H1 (cell line): ENCODE data around the gene VEGFC. TPM values are rescaled to one million over a fixed set of nuclear protein-coding genes. Genes with fewer than 3 reads are reported as not detected.

ENCODE experiments used
- CTCF ChIA-PET: fragments of 300-600 bp; sonication (Branson Sonifier 250); formaldehyde crosslinking; loops from one replicate; lab custom pipeline; 2021; ENCODE audit not compliant: partially characterized antibody; lab: Charles Lee
- POLR2A ChIA-PET: fragments of 300-600 bp; sonication (Branson Sonifier 250); formaldehyde crosslinking; loops from one replicate; lab custom pipeline; 2021; ENCODE audit warnings: inconsistent platforms; ENCODE audit not compliant: partially characterized antibody; lab: Charles Lee
- DNase-seq, 2 experiments: peaks; one replicate each; pipeline versions ENCODE4 v3.0.0 to v3.0.0-alpha.2; 2010 to 2022; ENCODE audit warnings: low spot score in 2 of 2, low read depth in 1 of 2, mixed read lengths in 1 of 2
- FAIRE-seq: peaks from 2 replicates; lab custom pipeline; 2011; peaks lifted over from hg19 to GRCh38; lab: Jason Lieb, UNC
- H2AFZ ChIP-seq: 2 replicates; pipeline ENCODE4 v1.8.1; 2012; ENCODE audit warnings: low read length, inconsistent platforms
- H2AK5ac ChIP-seq: 2 replicates; pipeline ENCODE4 v1.6.1; 2013; ENCODE audit warnings: low read depth, low read length
- H2BK120ac ChIP-seq: replicated peaks from 2 replicates; pipeline ENCODE3; 2013; ENCODE audit warnings: low read depth, low read length, inconsistent platforms
- H2BK12ac ChIP-seq: 2 replicates; pipeline ENCODE4 v1.6.1; 2013; ENCODE audit warnings: low read depth, low read length
- H2BK15ac ChIP-seq: 2 replicates; pipeline ENCODE4 v1.6.1; 2013; ENCODE audit warnings: low read length
- H2BK20ac ChIP-seq: 2 replicates; pipeline ENCODE4 v1.6.1; 2013; ENCODE audit warnings: low read length
- H2BK5ac ChIP-seq: 2 replicates; pipeline ENCODE4 v1.6.1; 2013; ENCODE audit warnings: low read depth, low read length
- H3K14ac ChIP-seq: 2 replicates; pipeline ENCODE4 v1.6.1; 2013; ENCODE audit warnings: inconsistent platforms; ENCODE audit not compliant: insufficient read length
- H3K18ac ChIP-seq: 2 replicates; pipeline ENCODE4 v1.6.1; 2013; ENCODE audit warnings: low read length; ENCODE audit errors: extremely low read depth
- H3K23ac ChIP-seq: 2 replicates; pipeline ENCODE4 v1.6.1; 2013; ENCODE audit warnings: inconsistent platforms; ENCODE audit not compliant: insufficient read length
- H3K23me2 ChIP-seq: 2 replicates; pipeline ENCODE4 v1.6.1; 2013; ENCODE audit warnings: low read depth, low read length
- H3K27ac ChIP-seq: 2 replicates; pipeline ENCODE4 v1.6.1; 2011; ENCODE audit warnings: low read depth, low read length, inconsistent platforms
- H3K27me3 ChIP-seq, 4 experiments: replicated peaks in 1 of 4; 1 replicate in 1 of 4; 2 replicates in 3 of 4; pipeline versions ENCODE4 v1.6.1 to v1.8.1; 2011 to 2013; ENCODE audit warnings: low read length in 3 of 4, mild to moderate bottlenecking in 3 of 4, inconsistent platforms in 2 of 4, mixed read lengths in 2 of 4, moderate library complexity in 1 of 4; ENCODE audit not compliant: control insufficient read depth in 3 of 4, insufficient read depth in 3 of 4; ENCODE audit errors: extremely low read depth in 1 of 4
- H3K36me3 ChIP-seq, 4 experiments: 2 replicates each; pipeline versions ENCODE4 v1.6.1 to v1.8.1; 2011 to 2013; ENCODE audit warnings: mild to moderate bottlenecking in 4 of 4, low read length in 3 of 4, moderate library complexity in 2 of 4, control low read depth in 1 of 4, inconsistent platforms in 1 of 4; ENCODE audit not compliant: insufficient read depth in 4 of 4, control insufficient read depth in 2 of 4
- H3K4ac ChIP-seq: replicated peaks from 2 replicates; pipeline ENCODE3; 2013; ENCODE audit warnings: low read length, low read depth, mixed read lengths, inconsistent platforms; ENCODE audit not compliant: insufficient read length
- H3K4me1 ChIP-seq, 4 experiments: replicated peaks in 1 of 4; 1 replicate in 1 of 4; 2 replicates in 3 of 4; pipeline versions ENCODE4 v1.6.1 to v1.8.1; 2011 to 2013; ENCODE audit warnings: low read length in 3 of 4, inconsistent platforms in 2 of 4, mixed read lengths in 1 of 4; ENCODE audit not compliant: insufficient read depth in 4 of 4, control insufficient read depth in 3 of 4
- H3K4me2 ChIP-seq, 2 experiments: 2 replicates each; pipeline versions ENCODE4 v1.6.1 to v1.8.1; 2011 to 2013; ENCODE audit warnings: low read depth in 2 of 2, low read length in 2 of 2, control low read depth in 1 of 2, inconsistent platforms in 1 of 2, mild to moderate bottlenecking in 1 of 2; ENCODE audit not compliant: insufficient read depth in 1 of 2
- H3K4me3 ChIP-seq, 4 experiments: fragments of 200-600, 300-600 bp in 1 of 4; sonication (generic), shearing (Covaris generic), sonication (Bioruptor Twin) in 1 of 4; 2 replicates each; pipeline versions ENCODE4 v1.5.1 to v1.8.1; 2011 to 2016; ENCODE audit warnings: low read length in 4 of 4, low read depth in 3 of 4, control low read depth in 2 of 4, inconsistent platforms in 2 of 4, mild to moderate bottlenecking in 2 of 4, mixed read lengths in 1 of 4, moderate library complexity in 1 of 4; ENCODE audit not compliant: insufficient read depth in 2 of 4; ENCODE audit errors: extremely low read depth in 1 of 4
- H3K56ac ChIP-seq: replicated peaks from 2 replicates; pipeline ENCODE3; 2013; ENCODE audit warnings: low read depth, mild to moderate bottlenecking, mixed read lengths, low read length, inconsistent platforms; ENCODE audit not compliant: insufficient read length
- H3K79me1 ChIP-seq: 2 replicates; pipeline ENCODE4 v1.6.1; 2013; ENCODE audit warnings: low read depth, low read length, control low read depth
- H3K79me2 ChIP-seq, 2 experiments: 2 replicates each; pipeline versions ENCODE4 v1.6.1 to v1.8.1; 2012 to 2013; ENCODE audit warnings: low read length in 2 of 2, mild to moderate bottlenecking in 2 of 2, inconsistent platforms in 1 of 2; ENCODE audit not compliant: insufficient read depth in 2 of 2, control insufficient read depth in 1 of 2
- H3K9ac ChIP-seq, 4 experiments: replicated peaks in 1 of 4; 1 replicate in 1 of 4; 2 replicates in 3 of 4; pipeline versions ENCODE4 v1.6.1 to v1.8.1; 2011 to 2013; ENCODE audit warnings: low read depth in 3 of 4, low read length in 3 of 4, control low read depth in 2 of 4, mild to moderate bottlenecking in 2 of 4, moderate library complexity in 2 of 4, inconsistent platforms in 1 of 4; ENCODE audit errors: extremely low read depth in 1 of 4
- H3K9me3 ChIP-seq, 2 experiments: 2 replicates each; pipeline versions ENCODE4 v1.6.1 to v1.8.1; 2012 to 2013; ENCODE audit warnings: mild to moderate bottlenecking in 2 of 2, moderate library complexity in 2 of 2, control low read depth in 1 of 2, inconsistent platforms in 1 of 2, low read depth in 1 of 2, low read length in 1 of 2, mixed read lengths in 1 of 2; ENCODE audit not compliant: insufficient read depth in 2 of 2
- H4K20me1 ChIP-seq, 2 experiments: replicated peaks in 1 of 2; 2 replicates each; pipeline versions ENCODE3 to v1.8.1; 2011 to 2013; ENCODE audit warnings: inconsistent platforms in 2 of 2, low read length in 2 of 2, mild to moderate bottlenecking in 1 of 2; ENCODE audit not compliant: insufficient read depth in 2 of 2, control insufficient read depth in 1 of 2
- H4K5ac ChIP-seq: 2 replicates; pipeline ENCODE4 v1.6.1; 2013; ENCODE audit warnings: low read length, low read depth, mixed read lengths, inconsistent platforms; ENCODE audit not compliant: insufficient read length
- H4K8ac ChIP-seq: 2 replicates; pipeline ENCODE4 v1.8.0; 2013; ENCODE audit warnings: mild to moderate bottlenecking, moderate library complexity, low read length, inconsistent platforms; ENCODE audit not compliant: insufficient read depth; ENCODE audit errors: extremely low read depth
- H4K91ac ChIP-seq: replicated peaks from 2 replicates; pipeline ENCODE3; 2013; ENCODE audit warnings: low read length, mixed read lengths, inconsistent platforms; ENCODE audit not compliant: insufficient read length
- SIN3A ChIP-seq, 2 experiments: IDR thresholded peaks in 1 of 2; conservative IDR thresholded peaks in 1 of 2; 2 replicates each; pipeline ENCODE4 v1.6.1; 2011 to 2012; ENCODE audit warnings: low read length in 2 of 2, improper control_type of control experiment in 1 of 2, low read depth in 1 of 2, mild to moderate bottlenecking in 1 of 2
- WGBS, 2 experiments: shearing (Covaris generic) in 1 of 2; methylation state at CpG; one replicate each; pipeline versions ENCODE4 v1.1.6 to v1.1.7; 2013 to 2015; ENCODE audit warnings: low lambda C conversion rate in 2 of 2, mixed read lengths in 2 of 2, inconsistent platforms in 1 of 2, low coverage in 1 of 2, missing lambda C conversion rate in 1 of 2; ENCODE audit not compliant: insufficient replicate concordance in 2 of 2, insufficient coverage in 1 of 2, insufficient read length in 1 of 2; ENCODE audit errors: extremely low coverage in 1 of 2, missing lambda C conversion rate in 1 of 2; 5-methylcytosine and 5-hydroxymethylcytosine counted together
- polyA plus RNA-seq, 7 experiments: library from polyadenylated mRNA; depleted of rRNA in 3 of 7; stranded (reverse) in 5 of 7; unstranded in 2 of 7; fragments of >200 nt in 5 of 7; fragments of 200-250 nt in 2 of 7; gene quantifications; 1 replicate in 5 of 7; 2 replicates in 1 of 7; 4 replicates in 1 of 7; pipeline versions ENCODE4 v1.2.1 to v1.2.3, GENCODE V29; 2011 to 2013; ENCODE audit warnings: missing spikeins in 2 of 7, mixed read lengths in 2 of 7
- total RNA-seq: library from RNA; stranded (reverse); fragmentation: NEBNext Ultra II Directional; extraction: Animal tissue kit (Norgen Biotek cat#: 25700); gene quantifications from 2 replicates; pipeline ENCODE4 v1.2.1, GENCODE V29; 2021

Gene VEGFC
- total and polyA plus RNA-seq, 2 of the 8 experiments (the other 6 are each of a cell fraction or from before 2014, with no cell fraction given), result 0.53 to 1.4 TPM

GRCh38 chr4:176709417-176709816 is 83.3 kb downstream of the VEGFC start:
- H3K14ac ChIP-seq, result no peak overlapping the region
- no peak overlapping the region for H2BK12ac ChIP-seq
- no peaks in the 10 kb centered on the region for H3K23me2 ChIP-seq
- no peaks in the 10 kb centered on the region for H3K79me1 ChIP-seq
- no peak overlapping the region for H2AK5ac ChIP-seq
- no peak overlapping the region for H4K5ac ChIP-seq
- FAIRE-seq (no peak), DNase-seq (no peak)
- no peak overlapping the region for H4K8ac ChIP-seq
- H3K4me3 ChIP-seq, result no peak overlapping the region
- H2AFZ ChIP-seq, result no peak overlapping the region
- H3K27ac ChIP-seq, result no peak overlapping the region; the same call in 1 of the 2 replicates
- H4K91ac ChIP-seq, result no peak overlapping the region
- H2BK5ac ChIP-seq, result no peak overlapping the region
- H3K79me2 ChIP-seq, result no peaks in the 10 kb centered on the region
- H3K9me3 ChIP-seq, result peaks cover under 1 to 1% of the 10 kb centered on the region in 2 experiments; a peak in 2 of 4 replicates
- no peak overlapping the region for H3K18ac ChIP-seq
- no peak overlapping the region for H2BK120ac ChIP-seq
- no peaks in the 10 kb centered on the region for H3K36me3 ChIP-seq
- no peak overlapping the region for H3K9ac ChIP-seq
- H3K4me1 ChIP-seq, result no peaks in the 10 kb centered on the region
- no peak overlapping the region for H3K23ac ChIP-seq
- no peak overlapping the region for H3K4me2 ChIP-seq
- no peaks in the 10 kb centered on the region for H3K27me3 ChIP-seq
- no peak for TF ChIP-seq SIN3A (conservative IDR thresholded peaks at IDR 0.05 in 1 of 2, IDR thresholded peaks at IDR 0.05 in 1 of 2; ENCODE audit: low read depth in 1 of 2, low read length in 2 of 2)
- CTCF ChIA-PET, result interaction anchor here (0.7 to 1.6 kb wide), 7 partner anchors 8 to 255 kb away, joined by 3 to 6 read pairs (median 3); no protein-coding TSS in a partner anchor
- WGBS, 2 experiments, result 87% methylated on average over 5 of the region's 5 CpGs; no CpG with 5 or more reads in 1 of the 2 experiments
- H3K4ac ChIP-seq, result no peak overlapping the region
- H2BK15ac ChIP-seq, result no peak overlapping the region
- POLR2A ChIA-PET, result no interaction called here
- no peaks in the 10 kb centered on the region for H4K20me1 ChIP-seq
- H3K56ac ChIP-seq, result no peak overlapping the region
- H2BK20ac ChIP-seq, result no peak overlapping the region
